Liver (tissue), 9 donors: ENCODE results near the gene SPRR2A. TPM values are rescaled to one million over a fixed set of nuclear protein-coding genes. Genes with fewer than 3 reads are reported as not detected.

Source experiments
- DNase-seq: peaks from one replicate; pipeline ENCODE4 v3.0.0-alpha.2; 2017; ENCODE audit warnings: low spot score
- H3K27ac ChIP-seq, 2 donors: one replicate each; pipeline ENCODE4 v1.7.0; 2013; ENCODE audit warnings: inconsistent platforms in 2 of 2, low read length in 2 of 2, control low read depth in 1 of 2, low read depth in 1 of 2, mild to moderate bottlenecking in 1 of 2
- H3K27me3 ChIP-seq, 4 donors: one replicate each; pipeline versions ENCODE4 v1.6.1 to v1.7.0; 2013; ENCODE audit warnings: low read length in 3 of 4, inconsistent platforms in 1 of 4, mild to moderate bottlenecking in 1 of 4, moderate library complexity in 1 of 4; ENCODE audit not compliant: control insufficient read depth in 4 of 4, insufficient read depth in 4 of 4
- H3K36me3 ChIP-seq, 4 donors: one replicate each; pipeline versions ENCODE4 v1.6.1 to v1.7.0; 2013; ENCODE audit warnings: low read length in 3 of 4, mild to moderate bottlenecking in 3 of 4, low read depth in 1 of 4, moderate library complexity in 1 of 4; ENCODE audit not compliant: control insufficient read depth in 4 of 4, insufficient read depth in 3 of 4
- H3K4me1 ChIP-seq, 4 donors: one replicate each; pipeline versions ENCODE4 v1.6.1 to v1.7.0; 2013; ENCODE audit warnings: low read length in 3 of 4, mild to moderate bottlenecking in 3 of 4, moderate library complexity in 1 of 4; ENCODE audit not compliant: control insufficient read depth in 4 of 4, insufficient read depth in 4 of 4
- H3K4me3 ChIP-seq, 3 donors: one replicate each; pipeline versions ENCODE4 v1.6.1 to v1.7.0; 2013; ENCODE audit warnings: low read length in 3 of 3, control low read depth in 1 of 3, low read depth in 1 of 3, mild to moderate bottlenecking in 1 of 3
- H3K9ac ChIP-seq, 2 donors: one replicate each; pipeline ENCODE4 v1.7.0; 2013; ENCODE audit warnings: low read length in 2 of 2, mild to moderate bottlenecking in 2 of 2, moderate library complexity in 2 of 2, control low read depth in 1 of 2, low read depth in 1 of 2
- H3K9me3 ChIP-seq, 4 donors: one replicate each; pipeline versions ENCODE4 v1.6.1 to v1.7.0; 2013; ENCODE audit warnings: low read length in 3 of 4; ENCODE audit not compliant: control insufficient read depth in 4 of 4
- CTCF ChIP-seq: fragments of 150-350 bp; IDR thresholded peaks from 2 replicates; pipeline ENCODE4 v1.5.1; 2017; ENCODE audit warnings: improper control_type of control experiment, low read depth, low read length; ENCODE audit not compliant: missing input control
- EGR1 ChIP-seq, 2 donors: IDR thresholded peaks; 2 replicates each; pipeline ENCODE4 v1.6.1; 2016 to 2018; ENCODE audit warnings: antibody characterized with exemption in 2 of 2, low read depth in 2 of 2
- FOXA1 ChIP-seq: IDR thresholded peaks from 2 replicates; pipeline ENCODE4 v1.6.1; 2016; ENCODE audit warnings: antibody characterized with exemption
- FOXA2 ChIP-seq: IDR thresholded peaks from 2 replicates; pipeline ENCODE4 v1.6.1; 2016; ENCODE audit warnings: antibody characterized with exemption
- GABPA ChIP-seq, 2 donors: IDR thresholded peaks in 1 of 2; conservative IDR thresholded peaks in 1 of 2; 2 replicates each; pipeline ENCODE4 v1.6.1; 2016; ENCODE audit warnings: antibody characterized with exemption in 2 of 2, mild to moderate bottlenecking in 1 of 2, moderate library complexity in 1 of 2
- HNF4A ChIP-seq, 2 donors: conservative IDR thresholded peaks; 2 replicates each; pipeline ENCODE4 v1.6.1; 2016; ENCODE audit warnings: antibody characterized with exemption in 2 of 2, mild to moderate bottlenecking in 2 of 2
- HNF4G ChIP-seq: IDR thresholded peaks from 2 replicates; pipeline ENCODE4 v1.6.1; 2016; ENCODE audit warnings: antibody characterized with exemption
- JUND ChIP-seq, 2 donors: IDR thresholded peaks; 2 replicates each; pipeline ENCODE4 v1.6.1; 2016; ENCODE audit warnings: antibody characterized with exemption in 2 of 2
- MAX ChIP-seq: IDR thresholded peaks from 2 replicates; pipeline ENCODE4 v1.6.1; 2016; ENCODE audit warnings: antibody characterized with exemption
- NR2F2 ChIP-seq: IDR thresholded peaks from 2 replicates; pipeline ENCODE4 v1.6.1; 2016; ENCODE audit warnings: antibody characterized with exemption
- RAD21 ChIP-seq, 2 donors: IDR thresholded peaks; 2 replicates each; pipeline ENCODE4 v1.6.1; 2016; ENCODE audit warnings: antibody characterized with exemption in 2 of 2, mild to moderate bottlenecking in 2 of 2
- RXRA ChIP-seq, 2 donors: IDR thresholded peaks; 2 replicates each; pipeline ENCODE4 v1.6.1; 2017 to 2018; ENCODE audit warnings: antibody characterized with exemption in 2 of 2, mild to moderate bottlenecking in 1 of 2
- SP1 ChIP-seq: IDR thresholded peaks from 2 replicates; pipeline ENCODE4 v1.6.1; 2018; ENCODE audit warnings: antibody characterized with exemption, mild to moderate bottlenecking
- TAF1 ChIP-seq: conservative IDR thresholded peaks from 2 replicates; pipeline ENCODE4 v1.6.1; 2016; ENCODE audit warnings: antibody characterized with exemption, mild to moderate bottlenecking
- YY1 ChIP-seq: IDR thresholded peaks from 2 replicates; pipeline ENCODE4 v1.6.1; 2016; ENCODE audit warnings: antibody characterized with exemption, mild to moderate bottlenecking
- WGBS: extraction: QIAGEN DNeasy Blood & Tissue Kit; methylation state at CpG from one replicate; pipeline ENCODE4 v1.1.7; 2013; 5-methylcytosine and 5-hydroxymethylcytosine counted together
- polyA plus RNA-seq, 2 donors: library from polyadenylated mRNA; stranded (reverse) in 1 of 2; unstranded in 1 of 2; fragments of 200-250 nt in 1 of 2; fragments of >200 nt in 1 of 2; fragmentation: Nextera tagmentation in 1 of 2; extraction: Ambion mirVana in 1 of 2; gene quantifications; one replicate each; pipeline versions ENCODE4 v1.2.1 to v1.2.3, GENCODE V29; 2013 to 2015
- total RNA-seq, 2 donors: library from RNA; depleted of rRNA; stranded (reverse); fragments of >200 nt; gene quantifications; one replicate each; pipeline ENCODE4 v1.2.3, GENCODE V29; 2014
- TF ChIP-seq, protein P1 (sequence below): IDR thresholded peaks from 2 replicates; pipeline ENCODE4 v1.6.1; 2016; ENCODE audit warnings: antibody characterized with exemption
- TF ChIP-seq, protein P2 (sequence below): IDR thresholded peaks from 2 replicates; pipeline ENCODE4 v1.6.1; 2016; ENCODE audit warnings: antibody characterized with exemption, mild to moderate bottlenecking
- TF ChIP-seq, protein P3 (sequence below): IDR thresholded peaks from 2 replicates; pipeline ENCODE4 v1.6.1; 2016; ENCODE audit warnings: antibody characterized with exemption
- donor health status: healthy.
- donor health status: healthy.
- donor health status: healthy.
- donor health status: healthy.
- donor health status: healthy.

Gene SPRR2A
- total RNA-seq (not detected), polyA plus RNA-seq (not detected)

DNA sequence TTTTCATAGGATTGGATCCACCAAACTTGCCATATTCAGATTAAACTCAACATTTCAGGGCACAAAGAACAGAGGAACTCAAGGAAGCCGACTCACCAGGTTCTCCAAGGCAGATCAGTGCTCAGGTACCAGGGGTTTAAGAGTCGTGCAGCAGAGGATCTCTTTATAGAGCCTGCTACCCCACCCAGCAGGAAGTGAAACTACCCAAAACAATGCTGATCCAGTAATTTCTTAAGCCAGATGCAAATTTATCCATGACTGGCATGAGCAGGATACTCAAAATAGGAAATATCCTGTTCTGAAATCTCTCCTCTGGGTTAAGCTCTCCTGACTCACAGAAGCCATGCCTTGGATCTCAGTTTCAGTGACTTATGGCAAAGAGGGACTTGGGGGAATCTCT lies at the start of gene SPRR2A:
Gene SPRR2A, minus strand, starts transcription at position 138 of the 400 bp plus-strand sequence. CDS start 777 bp downstream, outside the sequence.
- Histone ChIP-seq H3K4me1 (no peaks in the 10 kb centered on the region), H3K9me3 (peaks cover 0 to 2% (median 0%) of the 10 kb centered on the region in 4 donors), H3K27me3 (peaks cover 0 to 5% (median under 1%) of the 10 kb centered on the region in 4 donors), H3K27ac (no peak within 1 kb of the TSS), H3K9ac (no peak within 1 kb of the TSS), H3K4me3 (no peak within 1 kb of the TSS), H3K36me3 (no peaks in the 10 kb centered on the region)
- TF ChIP-seq NR2F2 (no peak), RXRA (IDR thresholded peaks at IDR 0.05) (no peak), GABPA (IDR thresholded peaks at IDR 0.05 in 1 of 2, conservative IDR thresholded peaks at IDR 0.05 in 1 of 2) (no peak), HNF4G (no peak), HNF4A (conservative IDR thresholded peaks at IDR 0.05) (no peak)
- TF ChIP-seq, protein P1, sequence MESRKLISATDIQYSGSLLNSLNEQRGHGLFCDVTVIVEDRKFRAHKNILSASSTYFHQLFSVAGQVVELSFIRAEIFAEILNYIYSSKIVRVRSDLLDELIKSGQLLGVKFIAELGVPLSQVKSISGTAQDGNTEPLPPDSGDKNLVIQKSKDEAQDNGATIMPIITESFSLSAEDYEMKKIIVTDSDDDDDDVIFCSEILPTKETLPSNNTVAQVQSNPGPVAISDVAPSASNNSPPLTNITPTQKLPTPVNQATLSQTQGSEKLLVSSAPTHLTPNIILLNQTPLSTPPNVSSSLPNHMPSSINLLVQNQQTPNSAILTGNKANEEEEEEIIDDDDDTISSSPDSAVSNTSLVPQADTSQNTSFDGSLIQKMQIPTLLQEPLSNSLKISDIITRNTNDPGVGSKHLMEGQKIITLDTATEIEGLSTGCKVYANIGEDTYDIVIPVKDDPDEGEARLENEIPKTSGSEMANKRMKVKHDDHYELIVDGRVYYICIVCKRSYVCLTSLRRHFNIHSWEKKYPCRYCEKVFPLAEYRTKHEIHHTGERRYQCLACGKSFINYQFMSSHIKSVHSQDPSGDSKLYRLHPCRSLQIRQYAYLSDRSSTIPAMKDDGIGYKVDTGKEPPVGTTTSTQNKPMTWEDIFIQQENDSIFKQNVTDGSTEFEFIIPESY = no peak
- TF ChIP-seq, protein P2, sequence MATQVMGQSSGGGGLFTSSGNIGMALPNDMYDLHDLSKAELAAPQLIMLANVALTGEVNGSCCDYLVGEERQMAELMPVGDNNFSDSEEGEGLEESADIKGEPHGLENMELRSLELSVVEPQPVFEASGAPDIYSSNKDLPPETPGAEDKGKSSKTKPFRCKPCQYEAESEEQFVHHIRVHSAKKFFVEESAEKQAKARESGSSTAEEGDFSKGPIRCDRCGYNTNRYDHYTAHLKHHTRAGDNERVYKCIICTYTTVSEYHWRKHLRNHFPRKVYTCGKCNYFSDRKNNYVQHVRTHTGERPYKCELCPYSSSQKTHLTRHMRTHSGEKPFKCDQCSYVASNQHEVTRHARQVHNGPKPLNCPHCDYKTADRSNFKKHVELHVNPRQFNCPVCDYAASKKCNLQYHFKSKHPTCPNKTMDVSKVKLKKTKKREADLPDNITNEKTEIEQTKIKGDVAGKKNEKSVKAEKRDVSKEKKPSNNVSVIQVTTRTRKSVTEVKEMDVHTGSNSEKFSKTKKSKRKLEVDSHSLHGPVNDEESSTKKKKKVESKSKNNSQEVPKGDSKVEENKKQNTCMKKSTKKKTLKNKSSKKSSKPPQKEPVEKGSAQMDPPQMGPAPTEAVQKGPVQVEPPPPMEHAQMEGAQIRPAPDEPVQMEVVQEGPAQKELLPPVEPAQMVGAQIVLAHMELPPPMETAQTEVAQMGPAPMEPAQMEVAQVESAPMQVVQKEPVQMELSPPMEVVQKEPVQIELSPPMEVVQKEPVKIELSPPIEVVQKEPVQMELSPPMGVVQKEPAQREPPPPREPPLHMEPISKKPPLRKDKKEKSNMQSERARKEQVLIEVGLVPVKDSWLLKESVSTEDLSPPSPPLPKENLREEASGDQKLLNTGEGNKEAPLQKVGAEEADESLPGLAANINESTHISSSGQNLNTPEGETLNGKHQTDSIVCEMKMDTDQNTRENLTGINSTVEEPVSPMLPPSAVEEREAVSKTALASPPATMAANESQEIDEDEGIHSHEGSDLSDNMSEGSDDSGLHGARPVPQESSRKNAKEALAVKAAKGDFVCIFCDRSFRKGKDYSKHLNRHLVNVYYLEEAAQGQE = no peak
- 48% methylated on average over 2 of the region's 2 CpGs for WGBS
- DNase-seq = no peak

DNA sequence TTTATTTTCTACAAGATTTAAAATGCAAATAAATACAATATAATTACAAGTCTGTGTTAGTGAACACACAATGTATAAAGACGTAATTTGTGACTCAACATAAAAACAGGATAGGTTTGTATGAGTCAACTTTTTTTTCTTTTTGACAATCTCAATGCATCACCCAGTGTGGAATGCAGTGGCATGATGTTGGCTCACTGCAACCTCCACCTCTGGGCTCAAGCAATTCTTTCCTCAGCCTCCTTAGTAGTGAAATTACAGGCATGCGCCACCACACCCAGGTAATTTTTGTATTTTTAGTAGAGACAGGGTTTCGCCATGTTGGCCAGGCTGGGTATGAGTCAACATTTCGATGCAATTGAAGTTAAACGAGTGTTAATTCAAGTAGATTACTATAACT lies 42.9 kb upstream of the SPRR2A start:
- no peak for DNase-seq
- Histone ChIP-seq H3K9ac (no peak overlapping the region), H3K4me1 (no peaks in the 10 kb centered on the region), H3K36me3 (no peaks in the 10 kb centered on the region), H3K9me3 (peaks cover 0 to under 1% (median 0%) of the 10 kb centered on the region in 4 donors), H3K27me3 (no peaks in the 10 kb centered on the region), H3K4me3 (no peak overlapping the region), H3K27ac (no peak overlapping the region)
- WGBS = 84% methylated on average over 5 of the region's 5 CpGs
- TF ChIP-seq, protein P1 = no peak
- TF ChIP-seq TAF1 (no peak), SP1 (no peak), RAD21 (IDR thresholded peaks at IDR 0.05) (no peak), HNF4A (conservative IDR thresholded peaks at IDR 0.05) (no peak), NR2F2 (no peak), YY1 (no peak), HNF4G (no peak), EGR1 (IDR thresholded peaks at IDR 0.05; ENCODE audit: low read depth in 2 of 2) (no peak), GABPA (IDR thresholded peaks at IDR 0.05 in 1 of 2, conservative IDR thresholded peaks at IDR 0.05 in 1 of 2) (no peak), MAX (no peak), RXRA (IDR thresholded peaks at IDR 0.05) (no peak), CTCF (no peak), FOXA1 (no peak), JUND (IDR thresholded peaks at IDR 0.05) (no peak), FOXA2 (no peak)
- TF ChIP-seq, protein P3, sequence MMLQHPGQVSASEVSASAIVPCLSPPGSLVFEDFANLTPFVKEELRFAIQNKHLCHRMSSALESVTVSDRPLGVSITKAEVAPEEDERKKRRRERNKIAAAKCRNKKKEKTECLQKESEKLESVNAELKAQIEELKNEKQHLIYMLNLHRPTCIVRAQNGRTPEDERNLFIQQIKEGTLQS = no peak
- TF ChIP-seq, protein P2 = no peak
